NCI-H2107 treated with DMSO at 0.1 percent for 48 hours (cell line): Measurements from ENCODE around the gene LMX1B.

Experiments
- DNase-seq: peaks from one replicate; lab custom pipeline; 2025; ENCODE audit not compliant: unreplicated experiment; lab: John Stamatoyannopoulos, UW

The LMX1B gene

GRCh38 chr9:126674365-126675146, 60.8 kb downstream of the LMX1B start:
- no peak for DNase-seq

GRCh38 chr9:126675147-126675467, 61.4 kb downstream of the LMX1B start:
- DNase-seq, result no peak

GRCh38 chr9:126676102-126676684, 62.5 kb downstream of the LMX1B start:
- DNase-seq, result no peak

GRCh38 chr9:126676685-126677143, 63.0 kb downstream of the LMX1B start:
- DNase-seq, result no peak

- no peak for DNase-seq
Observed at GRCh38 chr9:126677188-126678084, 63.7 kb downstream of the LMX1B start.

GRCh38 chr9:126678989-126679388, 65.3 kb downstream of the LMX1B start:
- no peak for DNase-seq

GRCh38 chr9:126681336-126681735, 67.6 kb downstream of the LMX1B start:
- no peak for DNase-seq

GRCh38 chr9:126682113-126682810, 68.5 kb downstream of the LMX1B start:
- DNase-seq, result no peak

- DNase-seq, result no peak
Observed at GRCh38 chr9:126682928-126683697, 69.4 kb downstream of the LMX1B start.

GRCh38 chr9:126683698-126684044, 69.9 kb downstream of the LMX1B start:
- DNase-seq, result no peak

GRCh38 chr9:126684345-126684744, 70.6 kb downstream of the LMX1B start:
- DNase-seq, result no peak

- DNase-seq, result no peak
Observed at GRCh38 chr9:126684965-126685465, 71.3 kb downstream of the LMX1B start.

- DNase-seq, result no peak
Observed at GRCh38 chr9:126687930-126688461, 74.3 kb downstream of the LMX1B start.

GRCh38 chr9:126688617-126689016, 74.9 kb downstream of the LMX1B start:
- no peak for DNase-seq

GRCh38 chr9:126689027-126689825, 75.5 kb downstream of the LMX1B start:
- DNase-seq, result no peak

GRCh38 chr9:126690431-126691051, 76.8 kb downstream of the LMX1B start:
- DNase-seq, result peak; percentile 5

- no peak for DNase-seq
Observed at GRCh38 chr9:126692041-126692758, 78.5 kb downstream of the LMX1B start.

GRCh38 chr9:126692759-126693427, 79.2 kb downstream of the LMX1B start:
- no peak for DNase-seq
